Lower lobe of right lung (tissue), 2 donors: ENCODE measurements around the gene NECTIN1. TPM values are rescaled to one million over a fixed set of nuclear protein-coding genes. Genes with fewer than 3 reads are reported as not detected.

ENCODE experiments used
- ATAC-seq, 2 donors: fragments of 200-7000 bp; cut with Tn5 transposase; one replicate each; pipeline ENCODE4 v1.9.1; 2020 to 2022; ENCODE audit warnings: mild to moderate bottlenecking in 2 of 2, moderate library complexity in 2 of 2
- DNase-seq: peaks from one replicate; pipeline ENCODE4 v3.0.0-alpha.2; 2020
- H3K27ac ChIP-seq: fragments of 200-600 bp; one replicate; pipeline ENCODE4 v1.8.0; 2022
- H3K27me3 ChIP-seq: fragments of 200-600 bp; one replicate; pipeline ENCODE4 v1.8.0; 2022; ENCODE audit warnings: low read depth
- H3K36me3 ChIP-seq: fragments of 200-600 bp; one replicate; pipeline ENCODE4 v1.8.0; 2022; ENCODE audit warnings: mild to moderate bottlenecking
- H3K4me1 ChIP-seq: fragments of 200-600 bp; one replicate; pipeline ENCODE4 v1.8.0; 2022
- H3K4me3 ChIP-seq: fragments of 200-600 bp; one replicate; pipeline ENCODE4 v1.8.0; 2022; ENCODE audit warnings: mild to moderate bottlenecking
- H3K9me3 ChIP-seq: fragments of 200-600 bp; one replicate; pipeline ENCODE4 v1.8.0; 2022
- CTCF ChIP-seq: fragments of 200-600 bp; IDR thresholded peaks from one replicate; pipeline ENCODE4 v1.8.0; 2022; ENCODE audit warnings: antibody characterized with exemption, mild to moderate bottlenecking
- intact Hi-C: fragments of 100-400 bp; cut with DNase I; formaldehyde crosslinking; loops from one replicate; pipeline ENCODE4 v1.11.0; 2022
- total RNA-seq: library from RNA; stranded (reverse); fragmentation: NEBNext Ultra II Directional; extraction: Animal tissue kit (Norgen Biotek cat#: 25700); gene quantifications from one replicate; pipeline ENCODE4 v1.2.1, GENCODE V29; 2021
- donor health status: DM: no; HTN: yes; CAD: no; lungs with severe emphysema.

Gene NECTIN1
- total RNA-seq, 1 donor from 2014 or later: 9.1 TPM

- H3K36me3 ChIP-seq: no peaks in the 10 kb centered on the region
- intact Hi-C loops: no loop called here
- H3K4me1 ChIP-seq: peaks cover 21% of the 10 kb centered on the region
- no peaks in the 10 kb centered on the region for H3K27me3 ChIP-seq
- DNase-seq (no peak), ATAC-seq (no peak)
- H3K27ac ChIP-seq: no peak overlapping the region
- no peaks in the 10 kb centered on the region for H3K9me3 ChIP-seq
- no peak overlapping the region for H3K4me3 ChIP-seq
- TF ChIP-seq CTCF: no peak
Measured at GRCh38 chr11:119615882-119616196, 113.2 kb downstream of the NECTIN1 start.

GRCh38 chr11:119615003-119615881 is 113.8 kb downstream of the NECTIN1 start:
- H3K4me1 ChIP-seq: peaks cover 21% of the 10 kb centered on the region
- intact Hi-C loops: no loop called here
- TF ChIP-seq CTCF: no peak
- no peaks in the 10 kb centered on the region for H3K9me3 ChIP-seq
- no peaks in the 10 kb centered on the region for H3K27me3 ChIP-seq
- DNase-seq (no peak), ATAC-seq (peak; percentile 62 to 75)
- no peak overlapping the region for H3K4me3 ChIP-seq
- H3K27ac ChIP-seq: no peak overlapping the region
- H3K36me3 ChIP-seq: no peaks in the 10 kb centered on the region

DNA sequence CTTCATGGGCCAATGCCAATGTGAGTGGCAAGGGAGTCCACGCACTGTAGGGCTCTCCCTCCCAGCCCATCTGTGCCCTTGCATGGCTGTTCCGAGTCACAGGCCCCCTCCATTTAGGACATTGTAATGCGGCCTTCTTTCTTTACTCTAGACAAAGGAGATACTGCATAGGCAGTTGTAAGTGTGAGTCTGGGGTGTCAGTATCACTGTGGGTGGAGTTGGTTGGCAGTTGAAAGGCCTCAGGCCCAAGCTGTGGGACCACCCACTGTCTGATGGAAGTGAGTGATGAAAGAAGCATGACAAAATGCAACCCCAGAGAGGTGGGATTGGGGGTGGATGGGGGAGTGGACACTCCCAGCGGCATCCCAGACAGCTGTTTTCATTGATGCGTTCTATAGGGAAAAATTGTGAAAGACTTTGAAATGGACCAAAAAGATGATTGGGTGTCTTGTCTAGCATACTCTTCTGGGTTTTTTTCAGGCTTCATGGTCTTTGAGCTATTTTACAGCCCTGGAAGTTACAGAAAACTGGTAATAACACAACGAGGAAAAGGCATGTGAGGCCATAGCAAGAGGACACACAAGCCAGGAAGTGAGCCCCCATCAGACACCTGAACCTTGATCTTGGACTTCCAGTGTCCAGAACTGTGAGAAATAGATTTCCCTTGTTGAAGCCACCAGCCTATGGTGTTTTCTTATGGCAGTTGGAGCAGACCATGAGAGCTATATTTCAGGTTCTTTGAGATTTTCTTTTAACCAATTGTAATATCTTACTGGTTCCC is 114.6 kb downstream of the NECTIN1 start:
- no peaks in the 10 kb centered on the region for H3K27me3 ChIP-seq
- no peak overlapping the region for H3K4me3 ChIP-seq
- intact Hi-C loops: no loop called here
- H3K9me3 ChIP-seq: no peaks in the 10 kb centered on the region
- H3K36me3 ChIP-seq: no peaks in the 10 kb centered on the region
- no peak overlapping the region for H3K27ac ChIP-seq
- no peak for ATAC-seq
- no peak for DNase-seq
- TF ChIP-seq CTCF: no peak
- H3K4me1 ChIP-seq: peaks cover 21% of the 10 kb centered on the region

DNA sequence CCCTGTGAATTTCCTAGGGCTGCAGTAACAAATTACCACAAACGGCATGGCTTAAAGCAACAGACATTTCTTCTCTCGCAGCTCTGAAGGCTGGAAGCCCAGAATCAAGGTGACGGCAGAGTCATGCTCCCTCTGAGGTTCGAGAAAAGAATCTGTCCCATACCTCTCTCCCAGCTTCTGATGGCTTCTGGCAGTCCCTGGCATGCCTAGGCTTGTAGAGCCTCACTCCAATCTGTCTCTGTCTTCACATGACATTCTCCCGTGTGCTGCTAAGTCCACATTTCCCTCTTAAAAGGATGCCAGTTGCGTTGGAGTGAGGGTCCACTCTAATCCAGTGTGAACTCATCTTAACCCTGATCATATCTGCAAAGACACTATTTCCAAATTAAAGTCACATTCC is 116.2 kb downstream of the NECTIN1 start:
- intact Hi-C loops: no loop called here

More for the DNA sequence above, 116.2 kb downstream of the NECTIN1 start:
- peaks cover 19% of the 10 kb centered on the region for H3K4me1 ChIP-seq
- no peaks in the 10 kb centered on the region for H3K36me3 ChIP-seq
- H3K9me3 ChIP-seq: no peaks in the 10 kb centered on the region
- no peak overlapping the region for H3K4me3 ChIP-seq
- H3K27me3 ChIP-seq: no peaks in the 10 kb centered on the region
- ATAC-seq: no peak
- no peak overlapping the region for H3K27ac ChIP-seq
- no peak for DNase-seq
- no peak for TF ChIP-seq CTCF
